HG03442 (cell line): Measurements from ENCODE around the gene VSTM2B.

Source experiments
- ATAC-seq: cut with Tn5 transposase; IDR thresholded peaks from one replicate; pipeline ENCODE4 v1.9.1; 2021; ENCODE audit warnings: mild to moderate bottlenecking, moderate library complexity; ENCODE audit not compliant: unreplicated experiment

VSTM2B gene

GRCh38 chr19:29587059-29587458, 61.3 kb downstream of the VSTM2B start:
- no peak for ATAC-seq

DNA sequence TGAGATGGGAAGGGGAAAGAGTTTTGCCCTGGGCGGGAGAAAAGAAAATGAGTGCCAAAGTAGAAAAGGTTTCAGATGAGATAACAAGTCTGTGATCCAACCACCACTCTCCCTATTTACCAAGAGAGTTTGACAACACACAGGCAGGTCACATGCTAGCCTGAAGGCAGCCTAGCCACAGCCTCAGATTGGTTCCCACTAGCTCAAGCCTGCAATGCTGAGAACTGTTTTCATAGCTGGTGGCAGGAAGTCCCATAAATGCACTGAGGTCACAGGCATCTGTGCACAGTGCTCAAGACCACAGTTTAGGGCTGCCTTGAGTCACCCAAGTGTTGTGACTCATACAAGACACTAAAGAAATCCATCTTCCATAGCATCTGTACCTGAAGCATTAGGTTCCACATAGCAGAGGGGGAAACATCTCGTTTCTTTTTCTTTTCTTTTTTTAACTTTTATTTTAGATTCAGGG, 61.8 kb downstream of the VSTM2B start:
- ATAC-seq: peak; percentile 98

GRCh38 chr19:29588095-29588494, 62.3 kb downstream of the VSTM2B start:
- ATAC-seq: no peak

DNA sequence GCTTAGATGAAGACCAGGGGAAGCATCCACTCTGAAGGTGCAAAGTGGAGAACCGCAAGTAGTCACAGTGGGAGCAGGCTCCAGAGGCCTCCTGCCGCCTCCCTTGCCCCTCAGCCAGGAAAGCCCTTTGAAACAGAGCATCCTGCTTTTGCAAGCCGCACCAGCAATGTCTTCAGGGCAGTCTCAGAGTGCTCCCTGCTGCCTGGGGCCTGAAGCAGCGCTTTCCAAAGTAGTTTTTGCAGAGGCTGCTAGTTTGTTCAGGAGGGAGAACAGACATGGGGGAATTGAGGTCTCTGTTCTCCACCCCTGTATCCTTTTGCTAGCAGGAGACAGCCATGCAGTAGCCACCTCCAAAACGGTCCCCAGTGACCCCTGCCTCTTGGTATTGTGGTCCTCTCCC, 64.5 kb downstream of the VSTM2B start:
- no peak for ATAC-seq

- ATAC-seq: no peak
These were observed 65.9 kb downstream of the VSTM2B start for GRCh38 chr19:29591670-29592069.

GRCh38 chr19:29593869-29594268, 68.1 kb downstream of the VSTM2B start:
- ATAC-seq: no peak

DNA sequence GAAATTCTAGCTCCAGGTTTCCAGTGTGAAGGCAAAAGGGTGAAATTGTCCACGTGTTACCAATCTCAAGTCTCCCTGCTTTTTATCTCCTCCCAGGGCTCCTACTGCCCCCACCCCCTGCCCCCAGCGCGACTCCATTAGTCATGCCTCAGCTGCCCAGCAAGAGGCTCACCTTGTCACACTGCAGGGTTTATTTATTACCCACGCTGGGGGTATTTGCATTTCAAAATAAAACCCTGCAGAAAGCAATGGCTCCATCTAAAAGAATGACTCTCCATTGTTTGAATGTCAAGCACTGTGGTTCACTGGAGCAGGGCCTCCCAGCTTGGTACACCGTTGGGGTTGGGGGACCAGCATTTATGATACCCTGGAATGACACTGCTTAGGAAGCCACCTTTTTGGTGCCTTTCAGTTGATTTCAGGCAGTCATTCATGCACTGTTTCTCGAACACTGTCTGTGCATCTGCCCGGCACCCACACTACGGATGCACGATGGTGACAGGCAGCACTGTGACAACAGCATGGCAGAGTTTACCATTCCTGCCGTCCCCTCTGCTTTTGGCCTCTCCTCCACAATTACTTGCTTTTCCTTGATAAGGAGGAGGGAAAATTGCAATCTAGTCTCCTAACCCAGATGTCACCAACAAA, 70.4 kb downstream of the VSTM2B start:
- ATAC-seq: no peak

DNA sequence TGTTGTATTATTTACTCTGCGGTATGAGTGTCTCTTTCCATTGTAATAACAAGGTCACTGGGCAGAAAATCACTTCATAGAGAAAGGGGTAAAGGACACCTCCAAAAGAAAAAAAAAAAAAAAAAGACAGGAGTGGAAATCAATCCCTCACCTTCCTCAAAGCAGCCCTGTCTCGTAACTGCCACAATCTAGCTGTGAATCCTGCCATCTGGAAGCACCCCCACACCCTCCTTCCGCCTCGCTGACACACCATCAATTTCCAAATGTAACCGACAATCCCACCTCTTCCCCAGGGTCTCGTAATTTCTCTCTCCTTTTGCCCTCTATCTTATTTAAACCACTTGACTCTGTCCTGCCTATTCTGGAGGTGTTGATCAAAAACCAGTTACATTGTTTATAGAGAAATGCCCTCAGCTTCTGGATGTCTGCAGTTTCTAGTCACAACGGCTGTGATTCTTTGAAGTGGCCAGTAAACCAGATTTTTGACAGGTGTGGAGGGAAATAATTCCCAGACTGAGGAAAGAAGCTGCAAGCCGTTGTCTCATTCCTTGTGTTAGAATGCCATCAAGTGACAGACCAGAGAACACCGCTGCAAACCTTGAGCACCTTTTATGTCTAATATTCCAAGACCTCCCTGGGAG, 71.2 kb downstream of the VSTM2B start:
- ATAC-seq: no peak

DNA sequence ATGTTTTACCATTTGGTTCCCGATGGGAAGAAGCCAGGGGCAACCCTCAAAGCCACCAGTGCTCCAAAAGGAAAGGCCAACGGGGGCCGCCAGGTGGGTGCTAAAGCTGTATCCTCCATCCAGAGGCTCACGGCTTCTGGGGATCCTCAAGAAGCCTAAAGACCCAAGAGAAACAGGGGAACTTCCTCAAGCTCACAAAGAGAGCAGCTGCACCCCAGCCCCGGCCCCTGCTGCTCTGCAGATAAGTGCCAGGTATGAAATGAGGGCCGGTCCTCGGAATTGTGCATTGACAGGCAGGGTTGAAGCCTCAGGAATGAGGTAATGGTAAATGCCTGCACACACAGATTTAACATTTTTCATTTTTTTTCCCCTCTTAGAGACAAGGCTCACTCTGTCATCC, 72.2 kb downstream of the VSTM2B start:
- ATAC-seq: no peak

GRCh38 chr19:29598496-29598895, 72.7 kb downstream of the VSTM2B start:
- no peak for ATAC-seq

DNA sequence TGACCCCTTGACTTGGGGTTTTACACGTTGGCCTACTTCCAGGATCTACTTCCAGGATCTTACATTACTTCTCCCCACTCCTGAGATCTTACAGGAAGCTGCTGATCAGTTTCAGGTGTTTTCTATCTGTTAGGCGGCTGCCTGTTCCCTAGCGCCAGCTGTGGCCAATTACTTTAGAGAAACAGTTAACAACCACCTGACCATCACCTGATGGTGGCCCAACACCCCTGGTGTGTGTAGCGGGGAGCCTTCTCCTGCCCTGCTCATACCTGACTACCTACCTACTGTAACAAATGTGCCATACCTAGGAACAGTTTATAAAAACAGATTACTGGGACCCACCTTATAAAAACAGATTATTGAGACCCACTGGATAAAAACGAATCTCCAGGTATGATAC, 77.5 kb downstream of the VSTM2B start:
- no peak for ATAC-seq

DNA sequence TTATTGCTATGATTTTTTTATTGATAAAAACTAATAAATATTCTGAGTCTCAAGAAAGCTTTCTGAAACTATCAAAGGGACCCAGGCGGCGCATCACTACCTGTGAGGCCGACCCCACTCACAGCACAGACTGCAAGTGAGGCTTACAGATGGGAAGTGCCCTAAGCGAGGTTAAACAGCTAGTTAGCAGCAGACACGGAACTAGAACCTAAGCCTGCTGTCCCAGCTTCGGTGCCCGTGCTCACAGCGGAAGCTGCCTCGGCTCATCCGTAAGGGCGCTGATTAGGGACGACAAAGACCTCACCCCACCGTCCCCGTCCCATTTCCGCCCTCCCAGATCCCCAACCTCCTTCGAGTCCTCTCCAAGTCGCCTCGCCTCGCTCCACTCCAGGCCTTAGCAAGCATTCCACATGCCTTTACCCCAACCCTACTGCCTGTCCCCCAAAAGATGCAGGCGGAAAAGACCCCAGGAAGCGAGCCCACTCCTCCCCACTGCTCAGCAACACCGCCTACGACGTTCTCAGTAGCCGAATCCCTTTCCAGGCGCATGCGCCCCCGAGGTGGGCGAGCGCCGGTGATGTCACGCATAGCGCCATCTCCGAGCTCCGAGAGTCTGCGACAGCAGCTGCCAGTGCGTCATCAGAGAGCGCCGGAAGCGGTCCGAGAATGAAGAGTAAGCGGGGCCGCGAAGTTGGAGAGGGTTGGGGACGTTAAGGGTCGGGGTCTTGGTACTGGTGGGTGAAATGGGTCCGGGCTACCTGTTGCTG, 80.0 kb downstream of the VSTM2B start, which contains the start of gene POP4:
Gene POP4 (plus strand): TSS at position 631 of the 767 bp plus-strand sequence. CDS start 36 bp downstream, at position 667.
- ATAC-seq: peak; percentile 64

GRCh38 chr19:29606420-29606747, 80.6 kb downstream of the VSTM2B start:
- ATAC-seq: no peak

DNA sequence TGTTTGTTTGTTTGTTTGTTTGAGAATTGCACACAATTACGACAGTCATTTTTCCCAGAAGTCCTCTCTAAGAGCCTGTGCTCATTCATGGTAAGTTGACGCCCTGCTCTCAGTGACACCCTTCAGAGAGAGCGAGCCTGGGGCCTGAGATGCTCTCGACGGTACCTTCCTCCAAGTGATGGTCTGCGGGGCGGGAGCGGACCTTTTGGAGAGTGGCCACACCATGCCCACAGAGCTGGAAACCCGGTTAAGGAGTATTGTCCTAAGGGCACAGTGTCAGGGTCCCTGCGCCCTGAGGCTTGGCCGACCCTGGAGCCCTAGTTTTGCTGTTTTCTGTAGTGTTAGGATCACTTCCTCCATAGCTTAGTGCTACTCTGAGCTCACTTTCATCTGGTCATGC, 83.8 kb downstream of the VSTM2B start:
- ATAC-seq: no peak

- no peak for ATAC-seq
These were observed 84.4 kb downstream of the VSTM2B start for GRCh38 chr19:29610213-29610573.

GRCh38 chr19:29610574-29611271, 84.9 kb downstream of the VSTM2B start:
- peak; percentile 78 for ATAC-seq

GRCh38 chr19:29612121-29612520, 86.3 kb downstream of the VSTM2B start:
- ATAC-seq: no peak

DNA sequence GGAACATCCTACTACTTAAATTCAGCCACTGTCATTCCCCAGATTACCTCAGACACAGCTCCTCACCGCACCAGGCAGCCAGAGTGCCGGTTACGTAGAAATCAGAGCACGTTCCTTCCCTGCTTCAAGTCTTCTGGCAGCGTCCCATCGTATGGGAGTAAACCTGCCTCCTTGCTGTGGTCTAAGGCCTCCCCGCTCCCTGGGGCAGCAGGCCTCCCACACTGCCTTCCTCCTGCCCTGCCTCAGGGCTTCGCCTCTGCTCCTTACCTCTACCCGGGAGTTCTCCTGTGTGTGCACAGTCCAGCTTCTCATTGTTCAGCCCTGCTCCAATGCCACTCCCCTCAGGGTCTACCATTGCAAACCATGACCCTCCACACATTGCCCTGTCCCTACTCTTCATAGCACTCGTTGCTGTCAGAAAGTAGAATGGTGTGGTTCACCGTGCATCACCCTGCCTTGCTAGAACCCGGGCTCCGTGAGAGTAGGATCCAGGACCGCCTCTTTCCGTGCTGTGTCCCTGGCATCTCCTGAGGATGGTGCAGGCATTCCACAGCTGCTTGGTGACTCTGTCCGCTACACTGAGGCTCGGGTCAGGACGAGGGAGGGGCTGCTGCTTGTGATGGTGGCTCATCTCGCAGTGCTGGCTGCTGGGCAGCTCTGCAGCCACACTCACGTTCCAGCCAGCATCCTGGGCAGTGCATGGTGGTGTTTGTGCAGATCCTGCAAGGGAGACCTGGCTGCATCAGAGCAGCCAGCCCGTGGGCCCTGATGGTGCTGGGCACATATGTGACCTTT, 87.2 kb downstream of the VSTM2B start:
- ATAC-seq: no peak

DNA sequence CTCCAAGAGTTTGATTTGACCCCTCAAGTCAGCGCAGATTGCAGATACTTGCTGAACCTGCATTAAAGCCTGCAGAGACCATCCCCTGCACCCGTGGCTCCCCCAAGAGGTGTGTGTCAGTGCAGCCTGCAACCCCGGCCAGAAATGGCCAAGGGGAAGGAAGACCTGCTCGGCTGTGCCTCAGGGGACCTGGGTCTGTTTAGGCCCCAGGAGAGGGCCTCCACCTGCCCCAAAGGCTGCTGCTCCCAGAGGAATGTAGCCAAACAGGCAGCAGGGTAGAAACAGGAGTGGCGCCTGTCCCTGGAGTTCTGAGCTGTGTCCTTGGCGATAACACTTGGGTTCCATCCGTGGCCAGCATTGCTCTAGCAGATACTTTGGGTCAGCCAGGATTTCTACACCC, 88.3 kb downstream of the VSTM2B start:
- ATAC-seq: no peak
